Right lobe of liver (tissue), 4 donors: Measurements from ENCODE around the gene PARP8.

Experiments used
- CTCF ChIP-seq, 4 donors: fragments of 200-600 bp in 3 of 4; fragments of 450-650 bp in 1 of 4; IDR thresholded peaks; one replicate each; pipeline versions ENCODE4 v1.5.1 to v1.8.0; 2016 to 2022; ENCODE audit warnings: antibody characterized with exemption in 4 of 4, mild to moderate bottlenecking in 2 of 4
- POLR2A ChIP-seq: fragments of 450-650 bp; IDR thresholded peaks from one replicate; pipeline ENCODE4 v1.6.1; 2017; ENCODE audit warnings: antibody characterized with exemption, mild to moderate bottlenecking
- donor health status: DM: no; HTN: no; CAD: no.
- donor health status: DM: no; HTN: no; CAD: no.
- donor health status: DM: no; HTN: yes; CAD: no.

GRCh38 chr5:50855001-50855400, 188.6 kb downstream of the PARP8 start:
- TF ChIP-seq CTCF (IDR thresholded peaks at IDR 0.05) (no peak), POLR2A (no peak)
